Right kidney (tissue), 1 donor: ENCODE results near the gene TBX19.

Source experiments
- DNase-seq: peaks from one replicate; pipeline ENCODE4 v3.0.0-alpha.2; 2016

Gene TBX19

GRCh38 chr1:168281603-168282325 lies 1.1 kb downstream of the TBX19 start:
- DNase-seq = no peak

- no peak for DNase-seq
Measured at GRCh38 chr1:168285521-168285790, 4.8 kb downstream of the TBX19 start.

- DNase-seq = no peak
Measured at GRCh38 chr1:168285971-168286927, 5.6 kb downstream of the TBX19 start.

- no peak for DNase-seq
Measured at GRCh38 chr1:168287237-168287664, 6.6 kb downstream of the TBX19 start.

- DNase-seq = no peak
Measured at GRCh38 chr1:168288311-168289052, 7.8 kb downstream of the TBX19 start.

DNA sequence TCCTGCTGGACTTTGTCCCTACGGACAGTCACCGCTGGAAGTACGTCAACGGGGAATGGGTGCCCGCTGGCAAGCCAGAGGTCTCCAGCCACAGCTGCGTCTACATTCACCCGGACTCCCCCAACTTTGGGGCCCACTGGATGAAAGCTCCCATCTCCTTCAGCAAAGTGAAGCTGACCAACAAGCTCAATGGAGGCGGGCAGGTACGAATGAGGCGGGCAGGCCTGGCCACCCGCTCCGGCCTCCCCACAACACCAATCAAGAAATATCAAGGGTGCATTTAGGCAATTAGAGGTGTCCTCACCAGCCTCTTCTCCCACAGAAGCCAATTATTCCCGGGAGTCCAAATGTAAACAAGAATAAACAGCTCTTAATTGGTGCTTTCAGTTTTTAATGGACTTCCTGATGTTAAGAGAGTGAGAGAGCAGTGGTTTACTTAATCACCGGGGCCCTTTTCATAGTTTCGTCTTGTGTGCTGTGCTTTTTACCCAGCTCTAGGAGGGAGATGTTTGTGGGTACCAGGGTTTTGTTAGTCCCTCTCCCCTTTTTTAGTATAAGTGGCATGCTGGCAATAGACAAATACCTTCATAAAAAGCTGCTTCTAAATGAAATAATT lies 10.7 kb downstream of the TBX19 start:
- no peak for DNase-seq

- DNase-seq = no peak
Measured at GRCh38 chr1:168293356-168293755, 12.7 kb downstream of the TBX19 start.

- DNase-seq = no peak
Measured at GRCh38 chr1:168295411-168296114, 14.9 kb downstream of the TBX19 start.

DNA sequence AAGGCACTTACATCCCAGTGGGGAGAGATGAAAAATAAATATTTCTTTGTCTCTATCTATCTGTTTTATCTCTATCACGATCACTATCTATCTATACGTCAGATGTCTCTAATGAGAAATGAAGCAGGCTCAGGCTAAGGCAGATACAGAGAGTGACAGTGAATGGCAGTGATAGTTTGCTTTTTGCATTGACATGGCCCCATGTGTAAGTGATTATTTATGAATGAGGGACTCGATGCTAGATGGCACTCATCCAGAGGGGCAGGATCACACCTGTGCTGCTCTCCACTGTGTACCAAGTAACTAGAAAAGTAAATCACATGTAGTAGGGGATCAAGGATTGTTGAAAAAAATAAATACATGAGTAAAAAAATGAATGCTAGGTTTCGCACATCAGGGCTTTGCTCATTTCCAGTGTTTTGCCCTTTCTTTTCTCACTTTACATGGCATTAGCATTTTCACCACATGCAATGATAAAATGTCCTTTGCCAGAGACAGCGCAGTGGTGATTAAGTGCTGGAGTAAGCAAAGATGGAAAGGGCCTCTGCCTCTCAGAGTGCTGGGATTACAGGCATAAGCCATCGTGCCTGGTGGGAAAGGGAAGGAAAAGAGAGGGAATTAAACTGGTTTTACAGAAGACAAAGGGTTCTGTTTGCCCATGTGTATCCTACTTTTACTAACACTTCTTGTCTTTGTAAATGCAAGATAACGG lies 16.5 kb downstream of the TBX19 start:
- DNase-seq = no peak

DNA sequence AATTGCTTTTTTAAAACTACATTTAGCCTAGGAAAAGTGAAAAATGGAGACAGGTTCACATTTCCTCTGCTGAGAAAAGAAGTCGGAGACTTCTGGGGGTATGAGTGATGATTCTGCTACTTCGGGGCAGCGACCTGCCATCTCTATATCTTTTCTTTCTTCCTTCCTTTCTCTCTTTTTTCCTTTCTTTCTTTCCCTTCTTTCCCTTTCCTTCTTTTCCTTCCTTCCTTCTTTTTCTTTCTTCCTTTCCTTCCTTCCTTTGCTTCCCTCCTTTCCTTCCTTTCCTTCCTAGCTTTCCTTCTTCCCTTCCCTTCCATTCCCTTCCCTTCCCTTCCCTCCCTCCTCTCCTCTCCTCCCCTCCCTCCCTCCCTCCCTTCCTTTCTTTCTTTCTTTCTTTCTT lies 17.8 kb downstream of the TBX19 start:
- no peak for DNase-seq

- DNase-seq = no peak
Measured at GRCh38 chr1:168300626-168301025, 19.9 kb downstream of the TBX19 start.

DNA sequence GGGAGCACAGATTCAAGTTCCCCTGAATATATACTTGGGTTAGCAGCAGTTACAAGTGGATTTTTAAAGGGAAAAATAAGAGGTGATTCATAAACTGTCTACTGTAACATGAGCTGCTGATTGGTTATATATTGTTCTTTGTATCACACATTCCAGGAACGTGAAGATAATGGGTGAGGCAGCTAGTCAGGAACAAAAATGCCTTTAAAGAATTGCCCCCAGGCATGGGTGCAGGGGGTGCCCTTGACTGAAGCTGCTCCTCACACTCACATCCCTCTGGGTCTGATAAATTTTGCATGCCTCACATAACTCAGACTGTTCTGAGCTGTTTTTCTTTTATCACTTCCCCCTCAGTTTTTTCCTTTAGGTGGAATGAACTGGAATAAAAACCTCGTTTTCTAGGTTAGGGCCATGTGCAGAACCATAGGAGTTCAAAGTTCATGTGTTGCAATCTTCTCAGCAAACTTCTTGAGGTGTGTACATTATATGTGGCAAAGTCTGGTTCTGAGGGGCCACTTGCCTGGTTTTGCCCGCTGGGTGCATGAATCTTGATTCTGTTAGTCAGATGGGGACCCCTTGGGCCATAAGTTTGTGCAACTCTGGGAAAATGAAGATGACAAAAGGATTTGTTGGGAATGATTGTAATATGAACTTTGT lies 21.1 kb downstream of the TBX19 start:
- DNase-seq = no peak

- DNase-seq = no peak
Measured at GRCh38 chr1:168303716-168304540, 23.3 kb downstream of the TBX19 start.

- no peak for DNase-seq
Measured at GRCh38 chr1:168304865-168305264, 24.2 kb downstream of the TBX19 start.

DNA sequence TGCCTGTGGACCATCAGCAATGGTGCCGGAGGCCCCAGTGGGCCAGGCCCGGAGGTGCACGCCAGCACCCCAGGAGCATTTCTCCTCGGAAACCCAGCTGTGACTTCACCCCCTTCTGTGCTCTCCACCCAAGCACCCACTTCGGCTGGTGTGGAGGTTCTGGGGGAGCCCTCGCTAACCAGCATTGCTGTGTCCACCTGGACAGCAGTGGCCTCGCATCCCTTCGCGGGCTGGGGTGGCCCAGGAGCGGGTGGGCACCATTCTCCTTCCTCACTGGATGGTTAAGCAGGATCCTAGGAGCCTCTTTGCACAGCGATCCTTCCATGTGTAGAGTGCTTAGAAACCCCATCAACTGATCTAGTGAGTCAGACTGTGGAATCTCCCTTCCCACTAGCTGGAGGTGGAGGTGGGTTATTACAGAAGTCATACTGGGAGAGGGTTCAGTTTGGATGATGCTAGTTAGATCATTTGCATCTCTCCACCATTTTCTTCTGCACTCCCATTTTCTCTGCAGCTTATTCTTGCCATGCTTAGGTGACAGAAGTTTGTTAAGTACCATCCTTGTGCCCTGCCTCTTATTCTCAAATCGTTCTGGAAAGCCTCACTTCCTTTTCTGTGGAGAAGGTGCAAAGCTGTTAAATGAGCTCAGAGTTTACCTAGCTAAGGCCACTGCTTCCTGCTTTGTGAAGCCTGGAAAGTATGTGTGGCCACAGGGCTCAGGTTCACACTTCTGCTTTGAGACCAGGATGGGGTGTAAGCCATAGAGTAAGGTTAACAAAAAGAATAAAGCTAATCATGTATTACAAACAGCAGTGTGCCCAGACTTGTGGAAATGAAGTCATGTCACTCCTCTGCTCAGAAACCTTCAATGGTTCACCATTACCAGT lies 32.3 kb downstream of the TBX19 start:
- DNase-seq = no peak

DNA sequence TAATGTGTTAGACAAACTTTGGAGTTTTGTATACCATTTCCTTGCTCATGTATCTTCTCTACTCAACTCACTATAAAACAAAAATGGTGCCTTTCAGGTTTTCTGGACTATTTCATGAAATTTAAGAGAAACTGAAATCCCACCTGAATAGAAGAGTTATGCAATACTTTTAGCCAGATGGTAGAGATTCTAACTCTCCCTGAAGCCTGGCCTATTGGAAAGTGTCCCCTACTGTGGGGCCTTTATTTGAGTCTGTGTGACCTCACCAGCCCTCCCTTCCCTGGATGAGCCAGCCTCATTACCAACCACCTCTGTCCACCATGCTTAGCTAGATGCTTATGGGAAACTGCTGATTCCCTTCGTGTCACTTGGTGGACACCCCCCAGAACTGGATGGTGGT lies 35.5 kb downstream of the TBX19 start:
- no peak for DNase-seq

DNA sequence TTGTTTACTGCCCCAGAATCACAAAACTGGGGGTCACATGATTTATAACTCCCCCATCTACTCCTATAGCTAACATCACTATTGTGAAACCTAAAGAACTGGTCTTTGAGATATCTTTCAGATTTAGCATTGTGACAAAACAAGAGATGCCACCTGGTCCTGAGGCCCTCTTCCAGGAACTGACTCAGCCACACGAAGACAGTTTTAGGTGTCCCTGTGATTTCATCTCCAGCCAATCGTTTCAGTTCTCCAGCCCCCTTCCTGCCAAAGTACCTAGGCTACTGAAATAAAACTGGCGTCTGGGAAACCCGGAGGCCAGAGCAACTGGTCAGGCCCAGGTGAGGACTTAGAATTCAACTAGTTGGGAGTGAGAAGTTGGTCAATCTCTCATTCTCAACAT lies 36.6 kb downstream of the TBX19 start:
- DNase-seq = no peak

DNA sequence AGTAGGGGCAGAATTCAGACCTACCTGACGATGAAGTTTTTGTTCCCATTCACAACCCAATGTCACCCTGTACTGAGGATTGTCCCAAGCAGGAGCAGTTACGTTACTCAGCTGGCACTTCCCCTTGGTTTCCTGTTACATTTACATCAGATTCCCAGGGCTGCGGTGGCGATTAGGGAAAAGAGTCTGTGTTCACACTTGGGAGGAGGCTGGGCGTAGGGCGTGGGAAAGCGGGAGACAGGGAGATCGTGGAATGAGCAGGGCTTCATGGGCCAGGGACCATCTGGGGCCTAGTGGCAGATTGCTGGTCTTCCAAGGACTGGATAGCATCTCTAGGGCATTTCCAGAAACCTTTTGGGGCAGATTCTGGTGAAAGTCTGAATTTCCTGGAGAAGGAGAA lies 39.0 kb downstream of the TBX19 start:
- no peak for DNase-seq

DNA sequence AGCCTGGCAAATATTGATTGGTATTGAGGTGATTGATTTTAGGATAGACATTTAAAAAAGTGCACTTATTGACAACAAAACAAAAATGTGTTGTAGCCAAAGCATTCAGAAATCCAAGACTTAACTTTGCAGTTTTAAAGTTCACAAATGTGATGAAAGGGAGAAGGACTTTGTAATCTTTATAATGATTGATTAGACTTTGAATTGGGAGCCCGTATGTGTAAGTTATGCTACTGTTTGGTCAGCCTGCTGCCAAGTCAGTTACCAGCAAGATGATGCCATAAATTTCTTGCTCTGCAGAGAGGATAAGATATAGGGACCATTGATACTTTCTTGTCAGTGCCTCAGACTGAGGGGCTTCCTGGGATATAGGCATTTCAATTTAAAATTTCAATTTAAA lies 39.5 kb downstream of the TBX19 start:
- no peak for DNase-seq
